Parathyroid adenoma (tissue), 2 donors: Measurements from ENCODE around the gene CLCN6.
A peak's percentile ranks its signal among the peaks of the same experiment; 100 is the strongest.

Source experiments
- H2AFZ ChIP-seq: fragments of 300-600 bp; sonication (generic); one replicate; pipeline ENCODE4 v1.7.0; 2017; ENCODE audit warnings: antibody characterized with exemption, mild to moderate bottlenecking
- H3K27ac ChIP-seq: fragments of 300-600 bp; sonication (generic); one replicate; pipeline ENCODE4 v1.7.0; 2017
- H3K27me3 ChIP-seq: fragments of 300-600 bp; sonication (generic); one replicate; pipeline ENCODE4 v1.7.0; 2017; ENCODE audit warnings: low read length; ENCODE audit not compliant: control insufficient read depth, insufficient read depth
- H3K36me3 ChIP-seq: fragments of 300-600 bp; sonication (generic); one replicate; pipeline ENCODE4 v1.7.0; 2017; ENCODE audit warnings: low read length; ENCODE audit not compliant: control insufficient read depth, insufficient read depth
- H3K4me1 ChIP-seq: fragments of 300-600 bp; sonication (generic); one replicate; pipeline ENCODE4 v1.7.0; 2017; ENCODE audit warnings: control low read depth
- H3K4me2 ChIP-seq: fragments of 300-600 bp; sonication (generic); one replicate; pipeline ENCODE4 v1.7.0; 2017; ENCODE audit warnings: low read length
- H3K4me3 ChIP-seq: fragments of 300-600 bp; sonication (generic); one replicate; pipeline ENCODE4 v1.7.0; 2017; ENCODE audit warnings: low read depth, low read length
- H3K79me2 ChIP-seq: fragments of 300-600 bp; sonication (generic); one replicate; pipeline ENCODE4 v1.7.0; 2017; ENCODE audit warnings: control low read depth
- H3K9ac ChIP-seq: fragments of 300-600 bp; sonication (generic); one replicate; pipeline ENCODE4 v1.7.0; 2017; ENCODE audit warnings: mild to moderate bottlenecking
- H3K9me3 ChIP-seq: fragments of 300-600 bp; sonication (generic); one replicate; pipeline ENCODE4 v1.7.0; 2017; ENCODE audit warnings: low read length; ENCODE audit not compliant: control insufficient read depth
- TF ChIP-seq, protein P1 (sequence below): fragments of 300-600 bp; sonication (generic); IDR thresholded peaks from one replicate; pipeline ENCODE4 v1.7.0; 2017; ENCODE audit warnings: antibody characterized with exemption, mild to moderate bottlenecking
- donor health status: primary hyperparathyroidism.

Gene CLCN6

DNA sequence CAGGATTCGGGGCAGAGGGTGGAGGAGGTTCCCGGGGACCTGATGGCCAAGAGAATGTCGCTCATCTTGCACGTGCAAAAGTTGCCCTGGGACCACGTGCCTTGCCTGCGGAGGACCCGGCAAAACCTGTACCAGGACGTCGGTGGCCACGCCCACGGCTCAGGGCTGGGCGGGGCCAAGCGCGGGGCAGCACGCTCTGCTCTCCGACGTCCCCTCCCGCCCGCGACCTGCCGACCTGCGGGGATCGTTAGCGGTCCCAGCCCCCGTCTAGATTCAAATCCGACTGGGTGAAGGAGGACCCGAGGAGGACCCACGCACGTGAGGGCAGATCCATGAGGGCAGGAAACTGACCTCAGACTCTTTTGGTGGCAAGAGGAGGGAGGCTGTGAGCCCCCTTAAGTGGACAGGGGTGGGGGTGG is 44.0 kb upstream of the CLCN6 start, which contains the start of gene C1orf167:
Gene C1orf167 (plus strand): TSS at position 206 of the 419 bp plus-strand sequence. CDS start 2,208 bp downstream, outside the sequence.
- no peaks in the 10 kb centered on the region for H3K4me1 ChIP-seq
- no peaks in the 10 kb centered on the region for H3K9me3 ChIP-seq
- H3K27me3 ChIP-seq: no peaks in the 10 kb centered on the region
- no peak within 1 kb of the TSS for H3K27ac ChIP-seq
- no peak within 1 kb of the TSS for H2AFZ ChIP-seq
- H3K79me2 ChIP-seq: no peaks in the 10 kb centered on the region
- no peak within 1 kb of the TSS for H3K4me3 ChIP-seq
- no peak within 1 kb of the TSS for H3K9ac ChIP-seq
- no peaks in the 10 kb centered on the region for H3K36me3 ChIP-seq
- TF ChIP-seq, protein P1, sequence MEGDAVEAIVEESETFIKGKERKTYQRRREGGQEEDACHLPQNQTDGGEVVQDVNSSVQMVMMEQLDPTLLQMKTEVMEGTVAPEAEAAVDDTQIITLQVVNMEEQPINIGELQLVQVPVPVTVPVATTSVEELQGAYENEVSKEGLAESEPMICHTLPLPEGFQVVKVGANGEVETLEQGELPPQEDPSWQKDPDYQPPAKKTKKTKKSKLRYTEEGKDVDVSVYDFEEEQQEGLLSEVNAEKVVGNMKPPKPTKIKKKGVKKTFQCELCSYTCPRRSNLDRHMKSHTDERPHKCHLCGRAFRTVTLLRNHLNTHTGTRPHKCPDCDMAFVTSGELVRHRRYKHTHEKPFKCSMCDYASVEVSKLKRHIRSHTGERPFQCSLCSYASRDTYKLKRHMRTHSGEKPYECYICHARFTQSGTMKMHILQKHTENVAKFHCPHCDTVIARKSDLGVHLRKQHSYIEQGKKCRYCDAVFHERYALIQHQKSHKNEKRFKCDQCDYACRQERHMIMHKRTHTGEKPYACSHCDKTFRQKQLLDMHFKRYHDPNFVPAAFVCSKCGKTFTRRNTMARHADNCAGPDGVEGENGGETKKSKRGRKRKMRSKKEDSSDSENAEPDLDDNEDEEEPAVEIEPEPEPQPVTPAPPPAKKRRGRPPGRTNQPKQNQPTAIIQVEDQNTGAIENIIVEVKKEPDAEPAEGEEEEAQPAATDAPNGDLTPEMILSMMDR: no peak
- peak within 1 kb of the TSS; percentile 42 for H3K4me2 ChIP-seq

DNA sequence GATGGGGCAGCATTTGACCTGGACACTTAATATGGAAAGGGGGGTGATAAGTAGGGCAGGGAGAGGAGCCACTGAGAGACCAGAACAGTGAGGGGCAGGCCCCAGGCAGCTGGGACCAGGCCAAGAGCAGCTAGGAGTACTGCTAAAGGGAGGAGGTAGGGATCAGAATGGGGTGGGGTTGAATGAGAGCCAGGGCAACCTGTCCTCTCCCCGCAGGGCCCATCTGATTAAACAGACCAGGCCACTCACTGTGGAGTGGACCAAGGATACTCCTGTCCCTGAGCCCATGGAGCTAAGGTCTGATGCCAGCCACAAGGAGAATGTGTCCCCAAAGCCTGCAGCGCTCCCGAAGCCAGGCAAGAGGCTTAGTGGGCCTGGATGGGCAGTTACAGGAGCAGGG is 41.9 kb upstream of the CLCN6 start:
- no peaks in the 10 kb centered on the region for H3K27me3 ChIP-seq
- no peak overlapping the region for H2AFZ ChIP-seq
- H3K27ac ChIP-seq: no peak overlapping the region
- TF ChIP-seq, protein P1: no peak
- no peaks in the 10 kb centered on the region for H3K4me1 ChIP-seq
- H3K9me3 ChIP-seq: no peaks in the 10 kb centered on the region
- H3K36me3 ChIP-seq: no peaks in the 10 kb centered on the region
- H3K4me2 ChIP-seq: no peak overlapping the region
- H3K79me2 ChIP-seq: no peaks in the 10 kb centered on the region
- no peak overlapping the region for H3K4me3 ChIP-seq
- H3K9ac ChIP-seq: no peak overlapping the region

DNA sequence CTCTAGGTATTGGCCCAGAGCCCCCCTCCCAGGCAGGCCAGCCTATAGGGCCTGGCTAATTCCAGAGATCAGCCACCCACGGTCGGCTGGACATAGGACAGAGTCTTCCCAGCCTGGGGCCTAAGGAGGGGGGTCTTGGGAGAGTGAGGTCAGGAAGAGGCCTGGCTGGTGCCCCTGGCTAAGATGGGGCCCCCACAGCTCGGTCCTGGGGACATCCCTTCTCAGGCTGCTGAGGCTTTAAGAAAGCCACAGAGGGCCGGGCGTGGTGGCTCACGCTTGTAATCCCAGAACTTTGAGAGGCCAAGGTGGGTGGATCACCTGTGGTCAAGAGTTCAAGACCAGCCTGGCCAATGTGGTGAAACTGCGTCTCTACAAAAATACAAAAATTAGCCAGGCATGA is 41.5 kb upstream of the CLCN6 start:
- H3K36me3 ChIP-seq: no peaks in the 10 kb centered on the region
- H3K27ac ChIP-seq: no peak overlapping the region
- H3K27me3 ChIP-seq: no peaks in the 10 kb centered on the region
- H3K4me1 ChIP-seq: no peaks in the 10 kb centered on the region
- no peak overlapping the region for H3K4me3 ChIP-seq
- no peaks in the 10 kb centered on the region for H3K9me3 ChIP-seq
- no peak overlapping the region for H3K4me2 ChIP-seq
- TF ChIP-seq, protein P1: no peak
- H3K9ac ChIP-seq: no peak overlapping the region
- no peak overlapping the region for H2AFZ ChIP-seq
- no peaks in the 10 kb centered on the region for H3K79me2 ChIP-seq

DNA sequence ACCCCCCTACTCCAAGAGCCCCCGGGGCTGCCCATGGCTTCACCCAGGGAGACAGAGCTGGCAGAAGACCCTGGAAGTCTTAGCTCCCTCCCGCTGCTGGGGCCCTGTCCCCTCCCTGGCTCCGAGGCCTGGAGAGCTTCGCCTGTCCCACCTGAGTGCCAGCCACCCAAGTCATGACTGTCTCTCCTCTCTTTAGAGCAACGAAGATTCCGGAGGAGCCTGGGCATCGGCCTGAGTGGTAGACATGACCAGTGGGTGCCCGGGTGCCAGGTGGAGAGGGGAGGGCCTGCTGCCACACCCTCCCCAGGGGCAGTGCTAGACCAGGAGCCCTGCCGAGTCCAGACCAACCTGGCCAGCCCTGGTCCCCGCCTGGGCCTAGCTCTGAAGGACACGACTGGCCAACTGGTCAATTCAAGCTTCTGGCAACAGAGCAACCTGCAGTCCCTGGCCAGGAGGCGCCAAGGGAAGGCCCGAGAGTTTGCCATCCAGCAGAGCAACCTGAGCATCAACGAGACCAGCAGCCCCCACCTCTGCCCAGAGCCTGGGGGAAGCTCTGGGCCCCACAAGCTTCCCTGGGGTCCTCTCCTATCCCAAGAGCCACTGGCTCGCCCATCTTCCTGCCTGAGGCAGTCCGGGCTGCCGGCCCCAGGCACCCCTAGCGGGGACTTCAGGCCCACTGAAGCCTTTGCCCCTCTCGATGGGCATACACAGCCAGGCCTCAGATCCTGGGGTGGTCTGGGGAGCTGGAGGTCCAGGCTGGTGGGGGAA is 40.1 kb upstream of the CLCN6 start:
- Histone ChIP-seq H3K4me2 (no peak overlapping the region), H3K79me2 (no peaks in the 10 kb centered on the region), H3K36me3 (no peaks in the 10 kb centered on the region), H3K4me3 (no peak overlapping the region), H3K9me3 (no peaks in the 10 kb centered on the region), H3K9ac (no peak overlapping the region), H3K4me1 (no peaks in the 10 kb centered on the region), H3K27me3 (no peaks in the 10 kb centered on the region), H3K27ac (no peak overlapping the region), H2AFZ (no peak overlapping the region)
- TF ChIP-seq, protein P1: no peak

DNA sequence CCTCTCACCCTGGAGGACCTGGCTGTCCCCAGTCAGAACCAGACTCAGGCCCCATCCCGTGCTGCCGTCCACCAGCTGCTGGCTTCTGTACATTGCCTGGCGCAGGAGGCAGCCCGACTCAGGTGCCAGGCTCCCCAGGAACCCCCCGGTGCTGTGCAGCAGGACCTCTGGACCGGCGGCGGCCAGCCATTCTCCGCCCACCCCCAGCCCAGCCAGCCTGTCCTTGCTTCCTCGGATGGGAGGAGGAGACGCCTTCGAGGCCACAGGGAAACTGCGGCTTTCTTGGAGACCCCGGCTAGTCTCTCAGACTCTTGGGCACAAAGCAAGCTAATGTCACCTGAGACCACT is 39.6 kb upstream of the CLCN6 start:
- H3K4me2 ChIP-seq: no peak overlapping the region
- no peaks in the 10 kb centered on the region for H3K9me3 ChIP-seq
- H3K4me1 ChIP-seq: no peaks in the 10 kb centered on the region
- no peak overlapping the region for H3K4me3 ChIP-seq
- no peak overlapping the region for H3K27ac ChIP-seq
- no peak overlapping the region for H3K9ac ChIP-seq
- H3K79me2 ChIP-seq: no peaks in the 10 kb centered on the region
- H3K27me3 ChIP-seq: no peaks in the 10 kb centered on the region
- H3K36me3 ChIP-seq: no peaks in the 10 kb centered on the region
- no peak overlapping the region for H2AFZ ChIP-seq
- TF ChIP-seq, protein P1: no peak
